Measurements from ENCODE around the gene TRPM6. TPM values are rescaled to one million over a fixed set of nuclear protein-coding genes. Genes with fewer than 3 reads are reported as not detected.

The TRPM6 gene, protein sequence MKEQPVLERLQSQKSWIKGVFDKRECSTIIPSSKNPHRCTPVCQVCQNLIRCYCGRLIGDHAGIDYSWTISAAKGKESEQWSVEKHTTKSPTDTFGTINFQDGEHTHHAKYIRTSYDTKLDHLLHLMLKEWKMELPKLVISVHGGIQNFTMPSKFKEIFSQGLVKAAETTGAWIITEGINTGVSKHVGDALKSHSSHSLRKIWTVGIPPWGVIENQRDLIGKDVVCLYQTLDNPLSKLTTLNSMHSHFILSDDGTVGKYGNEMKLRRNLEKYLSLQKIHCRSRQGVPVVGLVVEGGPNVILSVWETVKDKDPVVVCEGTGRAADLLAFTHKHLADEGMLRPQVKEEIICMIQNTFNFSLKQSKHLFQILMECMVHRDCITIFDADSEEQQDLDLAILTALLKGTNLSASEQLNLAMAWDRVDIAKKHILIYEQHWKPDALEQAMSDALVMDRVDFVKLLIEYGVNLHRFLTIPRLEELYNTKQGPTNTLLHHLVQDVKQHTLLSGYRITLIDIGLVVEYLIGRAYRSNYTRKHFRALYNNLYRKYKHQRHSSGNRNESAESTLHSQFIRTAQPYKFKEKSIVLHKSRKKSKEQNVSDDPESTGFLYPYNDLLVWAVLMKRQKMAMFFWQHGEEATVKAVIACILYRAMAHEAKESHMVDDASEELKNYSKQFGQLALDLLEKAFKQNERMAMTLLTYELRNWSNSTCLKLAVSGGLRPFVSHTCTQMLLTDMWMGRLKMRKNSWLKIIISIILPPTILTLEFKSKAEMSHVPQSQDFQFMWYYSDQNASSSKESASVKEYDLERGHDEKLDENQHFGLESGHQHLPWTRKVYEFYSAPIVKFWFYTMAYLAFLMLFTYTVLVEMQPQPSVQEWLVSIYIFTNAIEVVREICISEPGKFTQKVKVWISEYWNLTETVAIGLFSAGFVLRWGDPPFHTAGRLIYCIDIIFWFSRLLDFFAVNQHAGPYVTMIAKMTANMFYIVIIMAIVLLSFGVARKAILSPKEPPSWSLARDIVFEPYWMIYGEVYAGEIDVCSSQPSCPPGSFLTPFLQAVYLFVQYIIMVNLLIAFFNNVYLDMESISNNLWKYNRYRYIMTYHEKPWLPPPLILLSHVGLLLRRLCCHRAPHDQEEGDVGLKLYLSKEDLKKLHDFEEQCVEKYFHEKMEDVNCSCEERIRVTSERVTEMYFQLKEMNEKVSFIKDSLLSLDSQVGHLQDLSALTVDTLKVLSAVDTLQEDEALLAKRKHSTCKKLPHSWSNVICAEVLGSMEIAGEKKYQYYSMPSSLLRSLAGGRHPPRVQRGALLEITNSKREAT (N-terminal part only)
- under 0.01 TPM in 1 of 2 replicates, not detected in the other for total RNA-seq (ENCODE audit: low replicate concordance)

DNA sequence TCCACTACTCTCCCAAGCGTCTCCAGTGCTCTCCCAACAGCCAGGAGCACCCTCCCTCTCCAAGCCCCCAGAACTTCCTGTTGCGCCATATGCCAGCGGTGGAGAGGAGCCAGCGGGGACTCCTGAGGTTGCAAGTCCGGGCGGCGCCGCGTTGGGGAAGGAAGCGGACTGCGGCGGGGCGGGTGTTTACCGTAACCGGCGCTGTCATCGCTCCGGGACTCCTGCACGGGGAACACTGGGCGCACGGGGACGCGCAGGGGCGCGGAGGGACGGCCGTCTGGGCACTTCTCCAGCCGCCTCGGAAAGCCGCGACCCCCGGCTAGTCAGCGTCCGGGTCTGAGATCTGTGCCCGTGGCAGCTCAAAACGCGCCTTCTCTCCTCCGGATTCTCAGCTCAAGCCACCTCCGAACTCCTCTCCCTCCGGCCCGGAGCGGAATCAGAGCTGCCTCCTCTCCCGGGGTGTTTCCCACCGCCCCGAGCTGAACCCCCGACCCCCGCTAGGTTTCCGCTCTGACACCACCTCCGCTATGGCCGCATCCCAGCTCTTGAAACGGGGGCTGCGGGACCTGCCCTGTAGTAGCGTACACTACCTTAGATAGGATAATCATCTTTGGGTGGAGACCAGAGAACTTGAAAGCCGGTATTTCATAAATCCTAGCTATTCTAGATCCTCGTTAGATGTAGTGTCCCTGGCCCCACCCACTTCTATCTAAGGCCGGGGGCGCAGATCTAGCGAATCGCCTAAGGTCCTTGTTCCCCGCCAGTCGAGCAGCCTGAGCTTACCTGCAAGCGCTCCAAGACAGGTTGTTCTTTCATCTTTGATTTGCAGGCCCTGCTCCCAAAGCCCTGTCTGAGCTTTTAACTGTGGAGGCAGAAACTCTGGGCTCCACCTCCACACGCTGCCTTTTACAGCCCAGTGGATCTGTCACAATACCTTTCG lies at the start of gene TRPM6:
Gene TRPM6, minus strand, starts transcription at position 881 of the 940 bp plus-strand sequence. Its CDS starts 65 bp downstream, at position 816.

Other genes starting within 250 kb of the TRPM6 start
- 1.4 and 2.1 TPM in 2 replicates for gene C9orf40, start 65.0 kb upstream of the TRPM6 start, total RNA-seq (ENCODE audit: low replicate concordance)
- gene CARNMT1, start 140.4 kb upstream of the TRPM6 start, total RNA-seq (ENCODE audit: low replicate concordance): 15.5 and 26.0 TPM in 2 replicates
- gene NMRK1, start 200.2 kb upstream of the TRPM6 start, total RNA-seq (ENCODE audit: low replicate concordance): 10.4 and 20.9 TPM in 2 replicates
- gene OSTF1, start 200.6 kb upstream of the TRPM6 start, total RNA-seq (ENCODE audit: low replicate concordance): 40.1 and 57.2 TPM in 2 replicates

Data from smooth muscle cell of the coronary artery (primary cell).